AG08395 (cell line): ENCODE data around the gene INPP4A.

Experiments
- DNase-seq: peaks from one replicate; pipeline ENCODE4 v3.0.0; 2012; ENCODE audit warnings: mixed read lengths, low spot score

INPP4A gene

GRCh38 chr2:98541906-98542305 lies 97.2 kb downstream of the INPP4A start:
- DNase-seq: no peak

GRCh38 chr2:98543214-98543613 lies 98.6 kb downstream of the INPP4A start:
- no peak for DNase-seq

- DNase-seq: no peak
Observed at GRCh38 chr2:98543842-98544241, 99.2 kb downstream of the INPP4A start.

- DNase-seq: no peak
Observed at GRCh38 chr2:98545591-98545990, 100.9 kb downstream of the INPP4A start.

- DNase-seq: no peak
Observed at GRCh38 chr2:98546186-98546585, 101.5 kb downstream of the INPP4A start.

GRCh38 chr2:98547092-98547790 lies 102.6 kb downstream of the INPP4A start:
- no peak for DNase-seq

- DNase-seq: no peak
Observed at GRCh38 chr2:98548920-98549818, 104.5 kb downstream of the INPP4A start.

- DNase-seq: no peak
Observed at GRCh38 chr2:98550165-98550564, 105.5 kb downstream of the INPP4A start.

- no peak for DNase-seq
Observed at GRCh38 chr2:98551316-98551715, 106.7 kb downstream of the INPP4A start.

GRCh38 chr2:98552499-98553179 lies 108.0 kb downstream of the INPP4A start:
- DNase-seq: peak; percentile 38

GRCh38 chr2:98554116-98554861 lies 109.6 kb downstream of the INPP4A start:
- no peak for DNase-seq

GRCh38 chr2:98555696-98556095 lies 111.0 kb downstream of the INPP4A start:
- no peak for DNase-seq

GRCh38 chr2:98556344-98557033 lies 111.8 kb downstream of the INPP4A start:
- DNase-seq: no peak

- no peak for DNase-seq
Observed at GRCh38 chr2:98558852-98559530, 114.3 kb downstream of the INPP4A start.

GRCh38 chr2:98559581-98559980 lies 114.9 kb downstream of the INPP4A start:
- DNase-seq: no peak

GRCh38 chr2:98560256-98560771 lies 115.7 kb downstream of the INPP4A start:
- peak; percentile 88 for DNase-seq

GRCh38 chr2:98561018-98561417 lies 116.4 kb downstream of the INPP4A start:
- DNase-seq: no peak

- no peak for DNase-seq
Observed at GRCh38 chr2:98561902-98562695, 117.4 kb downstream of the INPP4A start.

GRCh38 chr2:98563394-98563793 lies 118.7 kb downstream of the INPP4A start:
- no peak for DNase-seq
